ENCODE data around the gene TCEA2. TPM values are rescaled to one million over a fixed set of nuclear protein-coding genes. Genes with fewer than 3 reads are reported as not detected.
A peak's percentile ranks its signal among the peaks of the same experiment; 100 is the strongest.

The TCEA2 gene
- total and polyA plus RNA-seq, 2 of the 13 experiments (the other 11 are each of a cell fraction or from before 2014, with no cell fraction given): 28.1 to 33.7 TPM

- TF ChIP-seq ZNF770 (CRISPR knock-in tag; IDR thresholded peaks at IDR 0.05) (peak; percentile 26; the same call in 1 of the 2 replicates), SATB2 (CRISPR knock-in tag; IDR thresholded peaks at IDR 0.05) (no peak), SKI (IDR thresholded peaks at IDR 0.05; ENCODE audit: partially characterized antibody) (peak; percentile 46), ZNF850 (CRISPR knock-in tag; conservative IDR thresholded peaks at IDR 0.05) (peak; percentile 88; the same call in 1 of the 2 replicates), ZNF337 (CRISPR knock-in tag; IDR thresholded peaks at IDR 0.05; ENCODE audit: borderline replicate concordance, low read depth) (0 out of 2 replicates have a peak, but pooled peaks have one; percentile 9), PAF1 (CRISPR knock-in tag; IDR thresholded peaks at IDR 0.05) (0 out of 2 replicates have a peak, but pooled peaks have one; percentile 24), IKZF5 (CRISPR knock-in tag; IDR thresholded peaks at IDR 0.05) (peak; percentile 16; the same call in 1 of the 2 replicates), ZNF567 (CRISPR knock-in tag; IDR thresholded peaks at IDR 0.05; ENCODE audit: borderline replicate concordance) (no peak), U2AF1 (optimal IDR thresholded peaks at IDR 0.05; ENCODE audit: low read depth, low read length) (peak; percentile 7), IRF2 (CRISPR knock-in tag; IDR thresholded peaks at IDR 0.05) (no peak), CREB1 (IDR thresholded peaks at IDR 0.05) (0 out of 2 replicates have a peak, but pooled peaks have one; percentile 5), CREB1 (CRISPR knock-in tag; IDR thresholded peaks at IDR 0.05) (no peak), PRPF4 (IDR thresholded peaks at IDR 0.05; ENCODE audit: low read depth, low read length, poor library complexity, severe bottlenecking) (no peak), MEF2D (CRISPR knock-in tag; IDR thresholded peaks at IDR 0.05) (no peak; the same call in 1 of the 2 replicates), ZHX2 (IDR thresholded peaks at IDR 0.05; ENCODE audit: low read depth) (0 out of 2 replicates have a peak, but pooled peaks have one; percentile 13), ZHX2 (CRISPR knock-in tag; IDR thresholded peaks at IDR 0.05; ENCODE audit: borderline replicate concordance) (no peak), PHF21A (CRISPR knock-in tag; IDR thresholded peaks at IDR 0.05) (peak; percentile 46; the same call in 1 of the 2 replicates), ARNT2 (CRISPR knock-in tag; IDR thresholded peaks at IDR 0.05; ENCODE audit: low read depth) (no peak), POLR2G (IDR thresholded peaks at IDR 0.05; ENCODE audit: low read depth, low read length) (peak; percentile 20; the same call in 1 of the 2 replicates)
- TF ChIP-seq, protein P1, sequence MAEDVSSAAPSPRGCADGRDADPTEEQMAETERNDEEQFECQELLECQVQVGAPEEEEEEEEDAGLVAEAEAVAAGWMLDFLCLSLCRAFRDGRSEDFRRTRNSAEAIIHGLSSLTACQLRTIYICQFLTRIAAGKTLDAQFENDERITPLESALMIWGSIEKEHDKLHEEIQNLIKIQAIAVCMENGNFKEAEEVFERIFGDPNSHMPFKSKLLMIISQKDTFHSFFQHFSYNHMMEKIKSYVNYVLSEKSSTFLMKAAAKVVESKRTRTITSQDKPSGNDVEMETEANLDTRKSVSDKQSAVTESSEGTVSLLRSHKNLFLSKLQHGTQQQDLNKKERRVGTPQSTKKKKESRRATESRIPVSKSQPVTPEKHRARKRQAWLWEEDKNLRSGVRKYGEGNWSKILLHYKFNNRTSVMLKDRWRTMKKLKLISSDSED (CRISPR knock-in tag; IDR thresholded peaks at IDR 0.05): no peak
These were observed 1.2 kb downstream of the TCEA2 start (continued) for GRCh38 chr20:64064145-64064698.
